ENCODE results near the gene INHBC. TPM values are rescaled to one million over a fixed set of nuclear protein-coding genes. Genes with fewer than 3 reads are reported as not detected.

The INHBC gene
- total RNA-seq, 1 experiment from 2014 or later, result 0.20 TPM

DNA sequence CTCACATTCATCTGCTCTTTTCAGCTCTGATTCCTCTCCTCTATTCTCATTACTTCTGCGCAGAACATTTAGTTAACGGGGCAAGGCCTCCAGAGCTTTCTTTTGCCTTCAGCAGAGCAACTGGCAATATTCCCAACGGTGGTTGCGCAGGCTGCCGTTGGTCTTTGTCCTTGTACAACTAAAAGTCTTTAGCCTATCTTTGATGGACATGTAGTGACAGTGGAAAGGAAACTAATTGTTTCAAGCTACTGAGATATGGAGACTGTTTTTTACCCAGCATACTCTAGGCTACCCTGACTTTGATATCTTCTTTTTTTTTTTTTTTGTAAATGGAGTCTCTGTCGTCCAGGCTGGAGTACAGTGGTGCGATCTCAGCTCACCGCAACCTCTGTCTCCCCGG, 16.3 kb upstream of the INHBC start:
- Histone ChIP-seq H3K79me2 (ENCODE audit: insufficient read depth, low read length) (peaks cover 3% of the 10 kb centered on the region; the same call in 1 of the 2 replicates), H2AFZ (ENCODE audit: low read depth, low read length, poor library complexity, severe bottlenecking) (no peak overlapping the region), H3K4me3 (replicated peaks in 1 of 2; ENCODE audit: low read depth in 1 of 2, low read length in 2 of 2) (no peak overlapping the region), H4K20me1 (ENCODE audit: insufficient read depth) (peaks cover 7% of the 10 kb centered on the region; the same call in 1 of the 2 replicates), H3K27me3 (ENCODE audit: insufficient read depth, low read length) (no peaks in the 10 kb centered on the region), H3K9ac (ENCODE audit: low read length) (no peak overlapping the region), H3K4me2 (ENCODE audit: low read length) (no peak overlapping the region), H3K27ac (ENCODE audit: low read depth, low read length) (no peak overlapping the region), H3K36me3 (ENCODE audit: control insufficient read depth in 1 of 2, insufficient read depth in 2 of 2, low read length in 2 of 2) (no peaks in the 10 kb centered on the region), H3K4me1 (ENCODE audit: control insufficient read depth in 1 of 2, insufficient read depth in 2 of 2, low read length in 2 of 2) (peaks cover 8 to 21% of the 10 kb centered on the region in 2 experiments), H3K9me2 (ENCODE audit: insufficient read depth) (no peaks in the 10 kb centered on the region), H3K9me3 (ENCODE audit: control insufficient read depth in 1 of 2, insufficient read depth in 1 of 2, low read depth in 1 of 2, low read length in 2 of 2) (no peaks in the 10 kb centered on the region)
- RAD21 ChIA-PET (ENCODE audit: low non-redundant PET in 1 of 2, low total read pairs in 2 of 2, uncharacterized antibody in 2 of 2, unreplicated experiment in 2 of 2), result interaction anchor here in 1 of 2 experiments (0.6 kb wide), 1 partner anchor 149 kb away, joined by 3 read pairs; no protein-coding TSS in a partner anchor
- POLR2A ChIA-PET, result no interaction called here
- intact Hi-C loops (cut with micrococcal nuclease), result no loop called here
- BruUV-seq (replicated peaks), result no TSS peak
- TF ChIP-seq SIN3A (IDR thresholded peaks at IDR 0.05; ENCODE audit: low read depth) (no peak), FOSL1 (IDR thresholded peaks at IDR 0.05; ENCODE audit: low read depth) (no peak), SRF (IDR thresholded peaks at IDR 0.05; ENCODE audit: low read depth) (no peak), RAD21 (IDR thresholded peaks at IDR 0.05; ENCODE audit: low read depth) (no peak), TCF7L2 (IDR thresholded peaks at IDR 0.05; ENCODE audit: borderline replicate concordance, extremely low read depth, insufficient read depth, insufficient read length) (no peak)
- TF ChIP-seq, protein P1, sequence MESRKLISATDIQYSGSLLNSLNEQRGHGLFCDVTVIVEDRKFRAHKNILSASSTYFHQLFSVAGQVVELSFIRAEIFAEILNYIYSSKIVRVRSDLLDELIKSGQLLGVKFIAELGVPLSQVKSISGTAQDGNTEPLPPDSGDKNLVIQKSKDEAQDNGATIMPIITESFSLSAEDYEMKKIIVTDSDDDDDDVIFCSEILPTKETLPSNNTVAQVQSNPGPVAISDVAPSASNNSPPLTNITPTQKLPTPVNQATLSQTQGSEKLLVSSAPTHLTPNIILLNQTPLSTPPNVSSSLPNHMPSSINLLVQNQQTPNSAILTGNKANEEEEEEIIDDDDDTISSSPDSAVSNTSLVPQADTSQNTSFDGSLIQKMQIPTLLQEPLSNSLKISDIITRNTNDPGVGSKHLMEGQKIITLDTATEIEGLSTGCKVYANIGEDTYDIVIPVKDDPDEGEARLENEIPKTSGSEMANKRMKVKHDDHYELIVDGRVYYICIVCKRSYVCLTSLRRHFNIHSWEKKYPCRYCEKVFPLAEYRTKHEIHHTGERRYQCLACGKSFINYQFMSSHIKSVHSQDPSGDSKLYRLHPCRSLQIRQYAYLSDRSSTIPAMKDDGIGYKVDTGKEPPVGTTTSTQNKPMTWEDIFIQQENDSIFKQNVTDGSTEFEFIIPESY (IDR thresholded peaks at IDR 0.05; ENCODE audit: extremely low read depth, insufficient replicate concordance, low read length), result no peak
- TF ChIP-seq, protein P2, sequence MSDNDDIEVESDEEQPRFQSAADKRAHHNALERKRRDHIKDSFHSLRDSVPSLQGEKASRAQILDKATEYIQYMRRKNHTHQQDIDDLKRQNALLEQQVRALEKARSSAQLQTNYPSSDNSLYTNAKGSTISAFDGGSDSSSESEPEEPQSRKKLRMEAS (IDR thresholded peaks at IDR 0.05), result no peak
- DNase-seq (ENCODE audit: low read depth, low spot score) (no peak), ATAC-seq (no peak)
- CTCF ChIA-PET, result no interaction called here

DNA sequence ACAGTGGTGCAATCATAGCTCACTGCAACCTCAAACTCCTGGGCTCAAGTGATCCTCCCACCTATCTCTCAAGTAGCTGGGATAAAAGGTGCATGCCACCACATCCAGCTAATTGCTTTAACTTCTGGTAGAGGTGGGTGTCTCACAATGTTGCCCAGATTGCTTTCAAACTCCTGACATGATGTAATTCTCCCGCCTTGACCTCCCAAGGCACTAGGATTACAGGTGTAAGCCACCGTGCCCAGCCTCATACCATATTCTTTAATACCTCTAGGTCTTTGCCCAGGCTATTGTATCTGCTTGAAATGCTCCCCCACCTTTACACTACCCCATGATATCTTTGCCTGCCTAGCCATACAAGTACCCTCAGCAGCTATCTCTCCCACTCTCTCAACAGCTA, 15.1 kb upstream of the INHBC start:
- Histone ChIP-seq H2AFZ (ENCODE audit: low read depth, low read length, poor library complexity, severe bottlenecking) (no peak overlapping the region), H3K79me2 (ENCODE audit: insufficient read depth, low read length) (peaks cover 4% of the 10 kb centered on the region; the same call in 1 of the 2 replicates), H3K36me3 (ENCODE audit: control insufficient read depth in 1 of 2, insufficient read depth in 2 of 2, low read length in 2 of 2) (no peaks in the 10 kb centered on the region), H3K4me2 (ENCODE audit: low read length) (no peak overlapping the region), H3K27ac (ENCODE audit: low read depth, low read length) (no peak overlapping the region), H3K9ac (ENCODE audit: low read length) (no peak overlapping the region), H3K4me3 (replicated peaks in 1 of 2; ENCODE audit: low read depth in 1 of 2, low read length in 2 of 2) (no peak overlapping the region), H3K9me3 (ENCODE audit: control insufficient read depth in 1 of 2, insufficient read depth in 1 of 2, low read depth in 1 of 2, low read length in 2 of 2) (no peaks in the 10 kb centered on the region), H3K4me1 (ENCODE audit: control insufficient read depth in 1 of 2, insufficient read depth in 2 of 2, low read length in 2 of 2) (peaks cover 8 to 21% of the 10 kb centered on the region in 2 experiments), H3K9me2 (ENCODE audit: insufficient read depth) (no peaks in the 10 kb centered on the region), H4K20me1 (ENCODE audit: insufficient read depth) (peaks cover 7% of the 10 kb centered on the region; the same call in 1 of the 2 replicates), H3K27me3 (ENCODE audit: insufficient read depth, low read length) (no peaks in the 10 kb centered on the region)
- POLR2A ChIA-PET, result interaction anchor here (0.9 kb wide), 1 partner anchor 9 kb away, joined by 3 read pairs; no protein-coding TSS in a partner anchor
- DNase-seq (ENCODE audit: low read depth, low spot score), result no peak
- CTCF ChIA-PET, result interaction anchor here (0.6 kb wide), 1 partner anchor 9 kb away, joined by 3 read pairs; no protein-coding TSS in a partner anchor
- intact Hi-C loops (cut with micrococcal nuclease), result no loop called here
- ATAC-seq, result no peak
- RAD21 ChIA-PET (ENCODE audit: low non-redundant PET in 1 of 2, low total read pairs in 2 of 2, uncharacterized antibody in 2 of 2, unreplicated experiment in 2 of 2), result no interaction called here
- no TSS peak for BruUV-seq (replicated peaks)
- TF ChIP-seq, protein P1 (IDR thresholded peaks at IDR 0.05; ENCODE audit: extremely low read depth, insufficient replicate concordance, low read length), result no peak
- TF ChIP-seq FOSL1 (IDR thresholded peaks at IDR 0.05; ENCODE audit: low read depth), result no peak
- TF ChIP-seq SIN3A (IDR thresholded peaks at IDR 0.05; ENCODE audit: low read depth), result no peak
- no peak for TF ChIP-seq SP1 (IDR thresholded peaks at IDR 0.05; ENCODE audit: low read depth)
- TF ChIP-seq JUND (IDR thresholded peaks at IDR 0.05), result no peak
- no peak for TF ChIP-seq POLR2A (IDR thresholded peaks at IDR 0.05; ENCODE audit: borderline replicate concordance, extremely low read depth, insufficient read depth, insufficient read length)
- no peak for TF ChIP-seq SRF (IDR thresholded peaks at IDR 0.05; ENCODE audit: low read depth)
- no peak for TF ChIP-seq EZH2phosphoT487 (IDR thresholded peaks at IDR 0.05; ENCODE audit: borderline replicate concordance)
- no peak for TF ChIP-seq ZNF274 (IDR thresholded peaks at IDR 0.05; ENCODE audit: low read depth, low read length)
- TF ChIP-seq, protein P3, sequence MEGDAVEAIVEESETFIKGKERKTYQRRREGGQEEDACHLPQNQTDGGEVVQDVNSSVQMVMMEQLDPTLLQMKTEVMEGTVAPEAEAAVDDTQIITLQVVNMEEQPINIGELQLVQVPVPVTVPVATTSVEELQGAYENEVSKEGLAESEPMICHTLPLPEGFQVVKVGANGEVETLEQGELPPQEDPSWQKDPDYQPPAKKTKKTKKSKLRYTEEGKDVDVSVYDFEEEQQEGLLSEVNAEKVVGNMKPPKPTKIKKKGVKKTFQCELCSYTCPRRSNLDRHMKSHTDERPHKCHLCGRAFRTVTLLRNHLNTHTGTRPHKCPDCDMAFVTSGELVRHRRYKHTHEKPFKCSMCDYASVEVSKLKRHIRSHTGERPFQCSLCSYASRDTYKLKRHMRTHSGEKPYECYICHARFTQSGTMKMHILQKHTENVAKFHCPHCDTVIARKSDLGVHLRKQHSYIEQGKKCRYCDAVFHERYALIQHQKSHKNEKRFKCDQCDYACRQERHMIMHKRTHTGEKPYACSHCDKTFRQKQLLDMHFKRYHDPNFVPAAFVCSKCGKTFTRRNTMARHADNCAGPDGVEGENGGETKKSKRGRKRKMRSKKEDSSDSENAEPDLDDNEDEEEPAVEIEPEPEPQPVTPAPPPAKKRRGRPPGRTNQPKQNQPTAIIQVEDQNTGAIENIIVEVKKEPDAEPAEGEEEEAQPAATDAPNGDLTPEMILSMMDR (IDR thresholded peaks at IDR 0.05 in 2 of 3, conservative IDR thresholded peaks at IDR 0.05 in 1 of 3; ENCODE audit: borderline replicate concordance in 1 of 3, insufficient read depth in 1 of 3, low read depth in 2 of 3, low read length in 2 of 3), result no peak
